ENCODE data around the gene FSCN2. TPM values are rescaled to one million over a fixed set of nuclear protein-coding genes. Genes with fewer than 3 reads are reported as not detected.

The FSCN2 gene
- total and polyA plus RNA-seq, 10 of the 15 experiments (the other 5 are each of a cell fraction or from before 2014, with no cell fraction given): 0.12 to 2.1 (median 0.65) TPM; not detected in 3

DNA sequence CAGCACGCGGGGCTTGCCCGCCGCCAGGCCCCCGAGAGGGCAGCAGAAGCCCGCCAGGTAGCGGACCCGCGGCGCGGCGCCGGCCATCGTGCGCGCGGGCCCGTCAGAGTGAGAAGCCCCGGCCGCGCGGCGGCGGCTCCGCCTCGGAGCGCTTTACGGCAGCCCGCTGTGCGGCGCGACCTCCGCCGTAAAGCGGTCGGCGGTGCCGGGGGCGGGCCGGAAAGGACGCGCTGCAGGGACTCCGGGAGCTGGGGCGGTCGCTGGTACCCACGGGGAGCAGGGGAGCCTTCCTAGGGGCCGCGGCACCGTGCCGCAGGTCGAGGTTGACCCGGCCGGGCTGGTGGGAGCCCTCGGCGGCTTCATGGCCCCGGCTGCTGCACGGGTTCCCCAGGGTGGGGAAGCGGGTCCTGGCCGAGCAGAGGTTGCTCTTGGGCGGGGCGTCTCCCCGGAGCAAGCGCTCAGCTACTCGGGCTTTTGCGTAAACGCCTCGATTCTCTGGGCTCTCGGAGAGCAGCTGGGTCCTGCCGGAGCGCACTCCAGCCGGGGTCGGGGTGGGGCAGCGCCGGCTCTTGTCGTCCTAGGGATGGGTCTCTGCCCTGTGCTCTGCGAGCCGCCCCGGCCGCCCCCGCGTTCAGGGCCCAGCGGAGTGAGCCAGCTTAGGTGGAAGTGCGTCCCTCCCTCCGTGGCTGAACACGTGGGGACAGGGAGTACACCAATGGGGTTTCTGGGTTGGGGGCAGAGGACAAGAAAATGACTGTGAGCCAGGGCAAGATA lies 24.3 kb downstream of the FSCN2 start, which contains the start of gene FAAP100 (continued):
- TF ChIP-seq, protein P1, sequence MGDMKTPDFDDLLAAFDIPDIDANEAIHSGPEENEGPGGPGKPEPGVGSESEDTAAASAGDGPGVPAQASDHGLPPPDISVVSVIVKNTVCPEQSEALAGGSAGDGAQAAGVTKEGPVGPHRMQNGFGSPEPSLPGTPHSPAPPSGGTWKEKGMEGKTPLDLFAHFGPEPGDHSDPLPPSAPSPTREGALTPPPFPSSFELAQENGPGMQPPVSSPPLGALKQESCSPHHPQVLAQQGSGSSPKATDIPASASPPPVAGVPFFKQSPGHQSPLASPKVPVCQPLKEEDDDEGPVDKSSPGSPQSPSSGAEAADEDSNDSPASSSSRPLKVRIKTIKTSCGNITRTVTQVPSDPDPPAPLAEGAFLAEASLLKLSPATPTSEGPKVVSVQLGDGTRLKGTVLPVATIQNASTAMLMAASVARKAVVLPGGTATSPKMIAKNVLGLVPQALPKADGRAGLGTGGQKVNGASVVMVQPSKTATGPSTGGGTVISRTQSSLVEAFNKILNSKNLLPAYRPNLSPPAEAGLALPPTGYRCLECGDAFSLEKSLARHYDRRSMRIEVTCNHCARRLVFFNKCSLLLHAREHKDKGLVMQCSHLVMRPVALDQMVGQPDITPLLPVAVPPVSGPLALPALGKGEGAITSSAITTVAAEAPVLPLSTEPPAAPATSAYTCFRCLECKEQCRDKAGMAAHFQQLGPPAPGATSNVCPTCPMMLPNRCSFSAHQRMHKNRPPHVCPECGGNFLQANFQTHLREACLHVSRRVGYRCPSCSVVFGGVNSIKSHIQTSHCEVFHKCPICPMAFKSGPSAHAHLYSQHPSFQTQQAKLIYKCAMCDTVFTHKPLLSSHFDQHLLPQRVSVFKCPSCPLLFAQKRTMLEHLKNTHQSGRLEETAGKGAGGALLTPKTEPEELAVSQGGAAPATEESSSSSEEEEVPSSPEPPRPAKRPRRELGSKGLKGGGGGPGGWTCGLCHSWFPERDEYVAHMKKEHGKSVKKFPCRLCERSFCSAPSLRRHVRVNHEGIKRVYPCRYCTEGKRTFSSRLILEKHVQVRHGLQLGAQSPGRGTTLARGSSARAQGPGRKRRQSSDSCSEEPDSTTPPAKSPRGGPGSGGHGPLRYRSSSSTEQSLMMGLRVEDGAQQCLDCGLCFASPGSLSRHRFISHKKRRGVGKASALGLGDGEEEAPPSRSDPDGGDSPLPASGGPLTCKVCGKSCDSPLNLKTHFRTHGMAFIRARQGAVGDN (IDR thresholded peaks at IDR 0.05): 0 out of 2 replicates have a peak, but pooled peaks have one; percentile 71
- TF ChIP-seq NFYB (IDR thresholded peaks at IDR 0.05; ENCODE audit: insufficient read depth, low read depth, low read length) (no peak), GATAD2B (conservative IDR thresholded peaks at IDR 0.05; ENCODE audit: low read depth) (peak; percentile 60; the same call in 1 of the 2 replicates), CREB1 (IDR thresholded peaks at IDR 0.05; ENCODE audit: low read depth) (peak; percentile 64; the same call in 1 of the 2 replicates), NR2C2 (IDR thresholded peaks at IDR 0.05; ENCODE audit: borderline replicate concordance, control insufficient read depth, insufficient read length, low read depth) (no peak), RELA (IDR thresholded peaks at IDR 0.05; ENCODE audit: borderline replicate concordance, partially characterized antibody) (peak; percentile 47), YY1 (IDR thresholded peaks at IDR 0.05; ENCODE audit: low read depth, low read length) (peak; percentile 85), EGR1 (IDR thresholded peaks at IDR 0.05; ENCODE audit: borderline replicate concordance in 1 of 2, low read depth in 2 of 2, low read length in 2 of 2) (peak; percentile 17 to 88), BCL11A (IDR thresholded peaks at IDR 0.05; ENCODE audit: low read depth, low read length) (no peak), EED (IDR thresholded peaks at IDR 0.05; ENCODE audit: low read depth) (no peak)
- TF ChIP-seq, protein P2, sequence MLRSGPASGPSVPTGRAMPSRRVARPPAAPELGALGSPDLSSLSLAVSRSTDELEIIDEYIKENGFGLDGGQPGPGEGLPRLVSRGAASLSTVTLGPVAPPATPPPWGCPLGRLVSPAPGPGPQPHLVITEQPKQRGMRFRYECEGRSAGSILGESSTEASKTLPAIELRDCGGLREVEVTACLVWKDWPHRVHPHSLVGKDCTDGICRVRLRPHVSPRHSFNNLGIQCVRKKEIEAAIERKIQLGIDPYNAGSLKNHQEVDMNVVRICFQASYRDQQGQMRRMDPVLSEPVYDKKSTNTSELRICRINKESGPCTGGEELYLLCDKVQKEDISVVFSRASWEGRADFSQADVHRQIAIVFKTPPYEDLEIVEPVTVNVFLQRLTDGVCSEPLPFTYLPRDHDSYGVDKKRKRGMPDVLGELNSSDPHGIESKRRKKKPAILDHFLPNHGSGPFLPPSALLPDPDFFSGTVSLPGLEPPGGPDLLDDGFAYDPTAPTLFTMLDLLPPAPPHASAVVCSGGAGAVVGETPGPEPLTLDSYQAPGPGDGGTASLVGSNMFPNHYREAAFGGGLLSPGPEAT (IDR thresholded peaks at IDR 0.05; ENCODE audit: low read depth): peak; percentile 33
- TF ChIP-seq, protein P3, sequence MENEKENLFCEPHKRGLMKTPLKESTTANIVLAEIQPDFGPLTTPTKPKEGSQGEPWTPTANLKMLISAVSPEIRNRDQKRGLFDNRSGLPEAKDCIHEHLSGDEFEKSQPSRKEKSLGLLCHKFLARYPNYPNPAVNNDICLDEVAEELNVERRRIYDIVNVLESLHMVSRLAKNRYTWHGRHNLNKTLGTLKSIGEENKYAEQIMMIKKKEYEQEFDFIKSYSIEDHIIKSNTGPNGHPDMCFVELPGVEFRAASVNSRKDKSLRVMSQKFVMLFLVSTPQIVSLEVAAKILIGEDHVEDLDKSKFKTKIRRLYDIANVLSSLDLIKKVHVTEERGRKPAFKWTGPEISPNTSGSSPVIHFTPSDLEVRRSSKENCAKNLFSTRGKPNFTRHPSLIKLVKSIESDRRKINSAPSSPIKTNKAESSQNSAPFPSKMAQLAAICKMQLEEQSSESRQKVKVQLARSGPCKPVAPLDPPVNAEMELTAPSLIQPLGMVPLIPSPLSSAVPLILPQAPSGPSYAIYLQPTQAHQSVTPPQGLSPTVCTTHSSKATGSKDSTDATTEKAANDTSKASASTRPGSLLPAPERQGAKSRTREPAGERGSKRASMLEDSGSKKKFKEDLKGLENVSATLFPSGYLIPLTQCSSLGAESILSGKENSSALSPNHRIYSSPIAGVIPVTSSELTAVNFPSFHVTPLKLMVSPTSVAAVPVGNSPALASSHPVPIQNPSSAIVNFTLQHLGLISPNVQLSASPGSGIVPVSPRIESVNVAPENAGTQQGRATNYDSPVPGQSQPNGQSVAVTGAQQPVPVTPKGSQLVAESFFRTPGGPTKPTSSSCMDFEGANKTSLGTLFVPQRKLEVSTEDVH (IDR thresholded peaks at IDR 0.05; ENCODE audit: low read depth, partially characterized antibody): no peak

Data from GM12878 (cell line).